Cardiac muscle cell (in vitro differentiated cells and primary cell): ENCODE measurements around the gene SMAD9. TPM values are rescaled to one million over a fixed set of nuclear protein-coding genes. Genes with fewer than 3 reads are reported as not detected.

Experiments used
- DNase-seq, 2 donors: peaks; one replicate each; pipeline versions ENCODE4 v3.0.0 to v3.0.0-alpha.2; 2010 to 2017; ENCODE audit warnings: low read depth in 1 of 2, low spot score in 1 of 2
- H3K27ac ChIP-seq: fragments of 200-600 bp; sonication (generic); 2 replicates; pipeline ENCODE4 v1.5.1; 2016
- H3K27me3 ChIP-seq: fragments of 200-600 bp; sonication (generic); 2 replicates; pipeline ENCODE4 v1.6.0; 2016; ENCODE audit warnings: control low read depth
- H3K36me3 ChIP-seq: fragments of 200-600 bp; sonication (generic); 2 replicates; pipeline ENCODE4 v1.5.1; 2016; ENCODE audit warnings: control low read depth
- H3K4me1 ChIP-seq: fragments of 200-600 bp; sonication (generic); 2 replicates; pipeline ENCODE4 v1.8.1; 2017; ENCODE audit warnings: low read depth, mild to moderate bottlenecking, mixed run types
- H3K4me3 ChIP-seq: fragments of 200-600 bp; sonication (generic); 2 replicates; pipeline ENCODE4 v1.5.1; 2016; ENCODE audit warnings: mild to moderate bottlenecking
- H3K9me3 ChIP-seq: fragments of 200-600 bp; sonication (generic); 2 replicates; pipeline ENCODE4 v1.5.1; 2017; ENCODE audit warnings: low read depth, mild to moderate bottlenecking, control low read depth
- CTCF ChIP-seq: IDR thresholded peaks from 2 replicates; pipeline ENCODE4 v1.5.1; 2012; ENCODE audit warnings: low read depth, mild to moderate bottlenecking, low read length
- polyA plus RNA-seq: library from polyadenylated mRNA; unstranded; fragments of >200 nt; fragmentation: Nextera tagmentation; extraction: Ambion mirVana; gene quantifications from 2 replicates; pipeline ENCODE4 v1.2.1, GENCODE V29; 2016
- total RNA-seq: library from RNA; depleted of rRNA; stranded (reverse); fragments of >200 nt; gene quantifications from 2 replicates; pipeline ENCODE4 v1.2.3, GENCODE V29; 2016

The SMAD9 gene
- total and polyA plus RNA-seq, 2 experiments from 2014 or later = 24.5 to 57.9 TPM

- Histone ChIP-seq H3K27me3 (no peaks in the 10 kb centered on the region), H3K4me1 (no peaks in the 10 kb centered on the region), H3K4me3 (no peak overlapping the region), H3K27ac (no peak overlapping the region), H3K36me3 (peaks cover 12% of the 10 kb centered on the region), H3K9me3 (no peaks in the 10 kb centered on the region)
- peak in 1 of 2 donors; percentile 17 for DNase-seq
- TF ChIP-seq CTCF = no peak
These were observed 78.6 kb downstream of the SMAD9 start for GRCh38 chr13:36841391-36841790.

- Histone ChIP-seq H3K36me3 (peaks cover 12% of the 10 kb centered on the region), H3K9me3 (no peaks in the 10 kb centered on the region), H3K4me3 (no peak overlapping the region), H3K27ac (no peak overlapping the region), H3K4me1 (no peaks in the 10 kb centered on the region), H3K27me3 (no peaks in the 10 kb centered on the region)
- no peak for DNase-seq
- TF ChIP-seq CTCF = no peak
These were observed 79.3 kb downstream of the SMAD9 start for GRCh38 chr13:36840718-36841250.

GRCh38 chr13:36839981-36840380, 80.1 kb downstream of the SMAD9 start:
- H3K4me1 ChIP-seq = no peaks in the 10 kb centered on the region
- TF ChIP-seq CTCF = no peak
- peaks cover 12% of the 10 kb centered on the region for H3K36me3 ChIP-seq
- no peaks in the 10 kb centered on the region for H3K27me3 ChIP-seq
- no peak overlapping the region for H3K27ac ChIP-seq
- DNase-seq = no peak
- H3K4me3 ChIP-seq = no peak overlapping the region
- no peaks in the 10 kb centered on the region for H3K9me3 ChIP-seq

- Histone ChIP-seq H3K4me3 (no peak overlapping the region), H3K27ac (no peak overlapping the region), H3K36me3 (peaks cover 10% of the 10 kb centered on the region), H3K27me3 (no peaks in the 10 kb centered on the region), H3K9me3 (no peaks in the 10 kb centered on the region), H3K4me1 (no peaks in the 10 kb centered on the region)
- TF ChIP-seq CTCF = no peak
- no peak for DNase-seq
These were observed 80.8 kb downstream of the SMAD9 start for GRCh38 chr13:36839281-36839680.

- Histone ChIP-seq H3K36me3 (no peaks in the 10 kb centered on the region), H3K4me1 (no peaks in the 10 kb centered on the region), H3K4me3 (no peak overlapping the region), H3K27me3 (no peaks in the 10 kb centered on the region), H3K27ac (peak overlapping the region; percentile 20), H3K9me3 (no peaks in the 10 kb centered on the region)
- DNase-seq = peak in 1 of 2 donors; percentile 24
- TF ChIP-seq CTCF = no peak
These were observed 82.5 kb downstream of the SMAD9 start for GRCh38 chr13:36837354-36838092.
